ENCODE data around the gene TNFRSF11A.

The TNFRSF11A gene

DNA sequence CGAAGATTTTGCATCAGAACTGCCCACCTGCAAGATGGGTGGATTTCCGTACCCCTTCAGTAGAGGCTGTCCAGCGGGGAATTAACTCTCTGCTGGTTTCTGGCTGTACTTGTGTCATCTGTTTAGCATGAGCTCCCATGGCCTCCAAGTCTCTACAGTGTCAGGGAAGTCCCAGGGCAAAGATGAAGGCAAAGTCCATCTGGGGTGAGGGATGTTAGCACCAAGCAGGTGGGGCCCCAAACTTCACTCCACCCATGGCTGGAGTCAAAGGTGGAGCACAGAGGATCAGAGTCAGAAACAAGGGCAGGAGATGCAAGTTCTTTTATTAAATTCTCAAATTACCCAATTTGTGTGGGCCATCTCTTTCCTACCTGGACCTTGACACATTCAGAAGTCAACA is 78.0 kb downstream of the TNFRSF11A start:
- Histone ChIP-seq H2AFZ (ENCODE audit: low read depth, low read length) (no peak overlapping the region), H3K27me3 (ENCODE audit: low read depth, low read length) (peaks cover 24% of the 10 kb centered on the region), H3K79me2 (ENCODE audit: low read length) (no peaks in the 10 kb centered on the region), H3K4me1 (ENCODE audit: low read length) (0 out of 2 replicates have a peak, but pooled peaks cover 7% of the 10 kb centered on the region), H3K4me2 (ENCODE audit: low read length) (no peak overlapping the region), H4K20me1 (ENCODE audit: insufficient read depth, low read length) (no peaks in the 10 kb centered on the region), H3K9me3 (ENCODE audit: insufficient read depth, low read length) (no peaks in the 10 kb centered on the region), H3K36me3 (replicated peaks; ENCODE audit: low read depth, low read length) (no peaks in the 10 kb centered on the region), H3K27ac (ENCODE audit: low read length) (no peak overlapping the region), H3K4me3 (ENCODE audit: low read length) (no peak overlapping the region), H3K9ac (ENCODE audit: low read length) (no peak overlapping the region)
- no peak for TF ChIP-seq EZH2phosphoT487 (IDR thresholded peaks at IDR 0.05; ENCODE audit: low read depth)
- TF ChIP-seq, protein P1, sequence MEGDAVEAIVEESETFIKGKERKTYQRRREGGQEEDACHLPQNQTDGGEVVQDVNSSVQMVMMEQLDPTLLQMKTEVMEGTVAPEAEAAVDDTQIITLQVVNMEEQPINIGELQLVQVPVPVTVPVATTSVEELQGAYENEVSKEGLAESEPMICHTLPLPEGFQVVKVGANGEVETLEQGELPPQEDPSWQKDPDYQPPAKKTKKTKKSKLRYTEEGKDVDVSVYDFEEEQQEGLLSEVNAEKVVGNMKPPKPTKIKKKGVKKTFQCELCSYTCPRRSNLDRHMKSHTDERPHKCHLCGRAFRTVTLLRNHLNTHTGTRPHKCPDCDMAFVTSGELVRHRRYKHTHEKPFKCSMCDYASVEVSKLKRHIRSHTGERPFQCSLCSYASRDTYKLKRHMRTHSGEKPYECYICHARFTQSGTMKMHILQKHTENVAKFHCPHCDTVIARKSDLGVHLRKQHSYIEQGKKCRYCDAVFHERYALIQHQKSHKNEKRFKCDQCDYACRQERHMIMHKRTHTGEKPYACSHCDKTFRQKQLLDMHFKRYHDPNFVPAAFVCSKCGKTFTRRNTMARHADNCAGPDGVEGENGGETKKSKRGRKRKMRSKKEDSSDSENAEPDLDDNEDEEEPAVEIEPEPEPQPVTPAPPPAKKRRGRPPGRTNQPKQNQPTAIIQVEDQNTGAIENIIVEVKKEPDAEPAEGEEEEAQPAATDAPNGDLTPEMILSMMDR (IDR thresholded peaks at IDR 0.05; ENCODE audit: low read depth, low read length), result no peak

- H3K4me2 ChIP-seq (ENCODE audit: low read length), result no peak overlapping the region
- H3K36me3 ChIP-seq (replicated peaks; ENCODE audit: low read depth, low read length), result no peaks in the 10 kb centered on the region
- no peak overlapping the region for H3K4me3 ChIP-seq (ENCODE audit: low read length)
- H3K9me3 ChIP-seq (ENCODE audit: insufficient read depth, low read length), result no peaks in the 10 kb centered on the region
- no peaks in the 10 kb centered on the region for H3K79me2 ChIP-seq (ENCODE audit: low read length)
- no peak overlapping the region for H3K27ac ChIP-seq (ENCODE audit: low read length)
- no peaks in the 10 kb centered on the region for H4K20me1 ChIP-seq (ENCODE audit: insufficient read depth, low read length)
- no peak overlapping the region for H2AFZ ChIP-seq (ENCODE audit: low read depth, low read length)
- H3K9ac ChIP-seq (ENCODE audit: low read length), result no peak overlapping the region
- H3K27me3 ChIP-seq (ENCODE audit: low read depth, low read length), result peaks cover 8% of the 10 kb centered on the region; the same call in 1 of the 2 replicates
- TF ChIP-seq, protein P1 (IDR thresholded peaks at IDR 0.05; ENCODE audit: low read depth, low read length), result no peak
- TF ChIP-seq EZH2phosphoT487 (IDR thresholded peaks at IDR 0.05; ENCODE audit: low read depth), result no peak
- 0 out of 2 replicates have a peak, but pooled peaks cover 2% of the 10 kb centered on the region for H3K4me1 ChIP-seq (ENCODE audit: low read length)
Measured at GRCh38 chr18:62404881-62405280, 79.8 kb downstream of the TNFRSF11A start.

DNA sequence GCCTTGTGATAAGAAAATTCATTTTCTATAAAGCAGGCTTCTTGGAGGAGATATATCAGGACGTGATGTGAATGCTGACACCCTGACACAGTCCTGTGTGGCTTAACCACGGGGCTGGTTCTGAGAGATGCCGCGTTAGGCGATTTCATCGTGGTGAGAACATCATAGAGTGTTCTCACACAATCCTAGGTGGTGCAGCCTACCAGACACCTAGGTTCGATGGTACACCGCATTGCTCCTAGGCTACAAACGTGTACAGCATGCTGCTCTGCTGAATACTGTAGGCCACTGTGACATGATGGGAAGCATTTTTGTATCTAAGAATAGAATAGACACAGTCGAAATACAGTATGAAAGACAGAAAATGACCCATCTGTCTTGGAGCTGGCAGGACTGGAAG is 82.5 kb downstream of the TNFRSF11A start:
- H3K36me3 ChIP-seq (replicated peaks; ENCODE audit: low read depth, low read length), result no peaks in the 10 kb centered on the region
- no peak overlapping the region for H2AFZ ChIP-seq (ENCODE audit: low read depth, low read length)
- H3K4me2 ChIP-seq (ENCODE audit: low read length), result no peak overlapping the region
- no peaks in the 10 kb centered on the region for H3K79me2 ChIP-seq (ENCODE audit: low read length)
- H4K20me1 ChIP-seq (ENCODE audit: insufficient read depth, low read length), result no peaks in the 10 kb centered on the region
- no peak overlapping the region for H3K27ac ChIP-seq (ENCODE audit: low read length)
- H3K4me3 ChIP-seq (ENCODE audit: low read length), result no peak overlapping the region
- H3K9ac ChIP-seq (ENCODE audit: low read length), result no peak overlapping the region
- H3K27me3 ChIP-seq (ENCODE audit: low read depth, low read length), result peaks cover 5% of the 10 kb centered on the region
- peaks cover 13% of the 10 kb centered on the region for H3K9me3 ChIP-seq (ENCODE audit: insufficient read depth, low read length)
- H3K4me1 ChIP-seq (ENCODE audit: low read length), result no peaks in the 10 kb centered on the region
- TF ChIP-seq EZH2phosphoT487 (IDR thresholded peaks at IDR 0.05; ENCODE audit: low read depth), result no peak
- TF ChIP-seq, protein P1 (IDR thresholded peaks at IDR 0.05; ENCODE audit: low read depth, low read length), result no peak

- H3K9ac ChIP-seq (ENCODE audit: low read length), result no peak overlapping the region
- H2AFZ ChIP-seq (ENCODE audit: low read depth, low read length), result no peak overlapping the region
- H3K9me3 ChIP-seq (ENCODE audit: insufficient read depth, low read length), result peaks cover 13% of the 10 kb centered on the region
- TF ChIP-seq, protein P1 (IDR thresholded peaks at IDR 0.05; ENCODE audit: low read depth, low read length), result no peak
- TF ChIP-seq EZH2phosphoT487 (IDR thresholded peaks at IDR 0.05; ENCODE audit: low read depth), result no peak
- no peak overlapping the region for H3K4me3 ChIP-seq (ENCODE audit: low read length)
- no peak overlapping the region for H3K27ac ChIP-seq (ENCODE audit: low read length)
- H3K79me2 ChIP-seq (ENCODE audit: low read length), result no peaks in the 10 kb centered on the region
- H3K36me3 ChIP-seq (replicated peaks; ENCODE audit: low read depth, low read length), result no peaks in the 10 kb centered on the region
- no peaks in the 10 kb centered on the region for H4K20me1 ChIP-seq (ENCODE audit: insufficient read depth, low read length)
- no peak overlapping the region for H3K4me2 ChIP-seq (ENCODE audit: low read length)
- peaks cover 27% of the 10 kb centered on the region for H3K27me3 ChIP-seq (ENCODE audit: low read depth, low read length)
- H3K4me1 ChIP-seq (ENCODE audit: low read length), result no peaks in the 10 kb centered on the region
Measured at GRCh38 chr18:62409821-62410220, 84.7 kb downstream of the TNFRSF11A start.

Measured in OCI-LY3 (cell line).